DLD1 (cell line): ENCODE results near the gene TMCC1.
"Not testable (repeated sequence)": the region's sequence is repeated elsewhere in the genome, so short reads cannot be mapped to it uniquely, and the experiment has no call there.

Experiments used
- in situ Hi-C: cut with HindIII; loops from 2 replicates; pipeline ENCODE4 v1.10.0; 2017; ENCODE audit warnings: low sequenced_read_pairs

Gene TMCC1

DNA sequence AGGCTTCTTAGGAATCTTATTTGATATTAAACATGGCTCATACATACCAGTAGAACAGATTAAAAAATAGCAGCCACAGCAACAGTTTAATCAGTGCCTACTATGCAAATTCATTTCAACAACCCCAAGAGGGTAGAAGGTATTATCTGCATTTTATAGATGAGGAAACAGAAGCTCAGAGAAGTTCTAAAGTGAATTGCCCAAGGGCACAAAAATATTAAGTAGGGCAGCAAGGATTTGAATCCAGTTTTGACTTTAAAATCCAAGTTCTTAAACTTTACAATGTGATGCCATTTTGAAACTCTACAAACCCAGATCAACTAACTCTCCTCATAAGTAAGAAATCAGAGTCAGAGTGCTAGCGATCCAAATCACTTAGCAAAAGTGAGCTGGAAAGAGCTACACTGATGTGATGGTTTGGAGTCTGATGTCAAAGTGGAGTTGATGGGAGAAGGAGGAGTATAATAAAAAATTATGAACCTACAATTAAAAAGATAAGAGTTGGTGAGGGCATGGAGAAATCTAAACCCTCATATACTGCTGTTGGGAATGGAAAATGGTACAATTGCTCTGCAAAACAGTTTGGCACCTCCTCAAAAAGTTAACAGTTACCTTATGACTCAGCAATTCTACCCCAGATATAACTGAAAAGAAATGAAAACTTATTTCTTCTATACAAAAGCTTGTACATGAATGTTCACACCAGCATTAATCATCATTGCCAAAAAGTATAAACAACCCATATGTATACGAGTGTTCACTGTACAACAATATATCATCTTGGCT, 236.1 kb downstream of the TMCC1 start:
- in situ Hi-C loops, result no loop called here

DNA sequence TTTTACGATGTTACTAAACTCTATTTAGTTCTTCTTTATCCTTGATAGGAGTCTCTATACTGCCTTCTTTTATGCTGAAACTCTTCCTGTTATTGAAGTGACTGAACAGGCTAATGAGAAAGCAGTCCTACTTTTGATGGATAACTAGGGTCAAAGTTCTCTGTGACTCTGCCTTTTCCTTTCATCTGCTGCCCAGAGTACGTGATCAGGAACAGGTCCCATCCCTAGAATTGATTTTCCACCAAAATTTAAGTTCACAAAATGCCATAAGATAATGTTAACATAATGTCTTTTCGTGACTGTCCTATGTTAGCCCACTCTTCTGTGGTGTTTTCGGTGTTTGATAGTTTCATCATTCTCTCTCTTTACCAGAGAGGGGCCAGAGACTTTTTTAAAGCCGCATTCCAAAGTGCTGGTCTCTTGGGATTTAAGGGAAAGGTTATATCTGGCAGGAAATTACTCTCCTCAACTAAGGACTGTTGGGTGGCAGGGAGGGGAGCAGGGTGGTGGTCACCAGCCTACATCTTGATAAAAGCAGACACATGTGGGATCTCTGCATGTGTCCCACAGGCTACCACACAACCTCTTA, 236.8 kb downstream of the TMCC1 start:
- in situ Hi-C loops, result no loop called here

DNA sequence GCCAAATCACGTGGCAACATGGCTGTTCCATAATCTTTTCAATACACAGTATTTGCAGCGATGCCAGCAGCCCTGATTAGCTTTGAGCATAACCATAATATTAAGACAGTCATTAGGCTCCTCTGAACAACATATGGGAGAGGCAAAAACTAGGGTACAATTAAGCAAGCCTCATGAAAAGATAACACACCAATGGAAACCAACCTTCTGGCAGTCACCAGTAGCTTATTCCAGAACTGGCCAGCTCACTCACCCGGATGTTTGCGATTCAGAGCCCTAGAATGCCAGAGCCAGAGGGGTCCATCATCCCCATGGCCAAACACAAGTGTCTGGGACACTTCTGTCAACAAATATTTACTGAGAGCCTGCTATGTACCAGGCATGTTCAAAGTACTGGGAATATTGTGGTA, 238.2 kb downstream of the TMCC1 start:
- in situ Hi-C loops, result no loop called here

GRCh38 chr3:129654131-129654530, 239.4 kb downstream of the TMCC1 start:
- in situ Hi-C loops, result loop anchor here (5.0 kb wide), 1 partner anchor 173 kb away; no protein-coding TSS in a partner anchor

- in situ Hi-C loops, result loop anchor here (5.0 kb wide), 1 partner anchor 174 kb away; no protein-coding TSS in a partner anchor
These were observed 240.5 kb downstream of the TMCC1 start for GRCh38 chr3:129653019-129653418.

DNA sequence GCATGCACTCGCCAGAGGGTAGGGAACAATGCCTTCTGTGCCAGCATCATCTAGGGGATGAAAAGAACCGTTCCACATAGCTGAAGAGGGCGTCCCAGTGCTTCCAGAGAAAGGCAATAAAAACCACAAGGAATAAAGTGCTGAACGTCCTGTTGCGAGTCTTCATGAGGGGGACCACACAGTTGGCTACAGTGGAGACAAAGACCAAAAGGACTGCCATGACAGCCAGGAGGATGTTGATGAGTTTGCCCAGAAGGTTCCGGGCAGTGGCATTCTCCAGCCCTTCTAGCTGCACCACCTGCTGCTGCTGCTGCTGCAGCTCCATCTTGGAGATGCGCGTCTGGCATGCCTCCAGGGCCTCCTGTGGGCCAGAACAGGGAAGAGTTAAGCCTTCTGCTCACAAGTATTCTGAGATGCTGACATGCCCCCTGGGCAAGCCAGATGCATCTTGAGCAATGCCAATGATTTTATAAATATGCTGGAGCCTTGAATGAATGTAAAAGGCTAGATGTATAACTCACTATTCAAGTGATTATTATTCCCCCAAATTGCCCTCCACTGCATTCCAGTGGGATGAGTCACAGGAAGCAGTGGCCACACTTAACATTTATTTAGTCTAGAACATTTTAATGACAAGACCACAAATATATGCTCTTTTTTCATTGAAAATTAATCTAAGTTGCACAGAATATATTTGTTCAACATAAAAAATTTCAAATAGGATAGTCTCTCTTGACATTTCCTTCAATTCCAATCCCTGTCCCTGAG, 241.9 kb downstream of the TMCC1 start:
- in situ Hi-C loops, result loop anchor here (5.0 kb wide), 1 partner anchor 176 kb away; no protein-coding TSS in a partner anchor

- in situ Hi-C loops, result loop anchor here (5.0 kb wide), 1 partner anchor 177 kb away; no protein-coding TSS in a partner anchor
These were observed 243.1 kb downstream of the TMCC1 start for GRCh38 chr3:129650256-129650872.

- in situ Hi-C loops, result no loop called here
These were observed 245.1 kb downstream of the TMCC1 start for GRCh38 chr3:129648391-129648790.

- in situ Hi-C loops, result no loop called here
These were observed 248.2 kb downstream of the TMCC1 start for GRCh38 chr3:129645286-129645685.

DNA sequence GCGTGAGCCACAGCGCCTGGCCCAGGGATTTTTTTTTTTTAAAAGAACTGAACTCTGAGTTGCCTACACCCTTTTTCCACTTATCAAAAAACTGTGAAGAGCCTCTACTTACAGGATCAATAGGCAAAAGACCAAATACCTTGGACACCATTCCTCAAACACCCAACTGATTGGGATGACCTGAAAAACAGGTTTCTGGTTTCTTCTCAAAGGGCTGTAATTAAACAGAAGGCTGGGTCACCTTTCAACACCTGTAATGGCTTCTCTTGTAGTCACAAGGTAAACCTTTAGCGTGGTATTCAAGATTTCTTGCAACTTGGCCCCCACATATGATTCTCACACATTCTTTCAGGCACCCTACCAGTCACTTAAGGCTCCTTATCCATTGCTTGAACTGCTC, 248.7 kb downstream of the TMCC1 start:
- in situ Hi-C loops, result no loop called here

- in situ Hi-C loops, result not testable (repeated sequence)
These were observed 251.8 kb downstream of the TMCC1 start for GRCh38 chr3:129641567-129642260.

GRCh38 chr3:129640985-129641384, 252.5 kb downstream of the TMCC1 start:
- in situ Hi-C loops, result not testable (repeated sequence)

GRCh38 chr3:129638481-129638880, 255.0 kb downstream of the TMCC1 start:
- in situ Hi-C loops, result no loop called here

- in situ Hi-C loops, result no loop called here
These were observed 257.4 kb downstream of the TMCC1 start for GRCh38 chr3:129636082-129636481.

DNA sequence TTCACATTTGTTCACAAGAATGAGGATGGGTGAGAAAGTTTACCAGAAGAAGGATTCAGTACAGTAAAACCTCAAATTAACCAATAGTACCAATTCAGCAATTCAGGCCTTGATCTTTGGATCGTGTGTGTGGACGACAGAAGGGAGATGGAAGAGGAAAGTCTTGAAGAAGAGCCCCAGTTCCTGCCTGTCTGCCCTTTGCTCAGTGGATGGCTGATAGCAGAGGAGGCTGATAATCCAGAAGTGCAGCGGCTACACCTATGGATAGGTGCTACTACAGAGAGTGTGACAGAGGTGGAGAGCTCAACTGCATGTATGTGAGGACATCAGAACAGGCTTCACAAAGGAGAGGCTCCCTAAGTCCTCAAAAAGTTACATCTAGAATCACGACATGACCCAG, 257.9 kb downstream of the TMCC1 start:
- in situ Hi-C loops, result no loop called here

DNA sequence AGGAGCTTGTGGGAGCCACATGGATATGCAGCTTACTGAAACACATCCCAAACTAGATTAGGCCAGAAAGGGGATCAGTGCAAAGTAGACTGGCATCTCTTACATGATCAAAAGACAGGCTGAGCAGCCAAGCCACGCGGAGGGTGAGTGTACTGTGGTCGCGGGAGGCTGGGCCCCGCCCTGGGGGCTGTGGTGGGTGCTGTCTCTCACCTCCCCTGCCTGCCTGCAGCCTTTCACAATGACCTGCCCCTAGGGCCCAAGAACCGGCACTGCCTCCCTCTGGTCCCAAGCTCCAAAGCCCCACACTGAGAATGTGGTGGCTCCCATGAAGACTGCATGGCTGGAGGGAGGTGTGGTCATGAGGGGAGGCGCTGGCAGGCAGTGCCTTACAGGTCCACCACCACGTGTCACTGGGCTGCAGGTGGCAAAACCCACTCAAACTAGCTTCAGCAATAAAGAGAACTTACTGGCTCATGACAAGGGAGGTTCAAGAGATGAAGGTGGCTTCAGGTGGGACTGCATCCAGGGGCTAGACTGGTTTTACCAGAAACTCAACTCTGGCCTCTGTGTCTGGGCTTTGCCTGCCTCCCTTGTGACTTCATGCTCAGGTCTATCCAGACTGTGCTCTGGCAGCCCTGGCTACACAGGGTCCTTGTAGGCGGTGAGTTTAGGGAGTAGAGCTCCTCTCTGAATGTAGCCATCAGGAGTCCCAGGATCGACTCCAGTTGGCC, 259.6 kb downstream of the TMCC1 start:
- in situ Hi-C loops, result no loop called here

- in situ Hi-C loops, result no loop called here
These were observed 260.5 kb downstream of the TMCC1 start for GRCh38 chr3:129632977-129633376.

GRCh38 chr3:129632556-129632955, 261.0 kb downstream of the TMCC1 start:
- in situ Hi-C loops, result no loop called here

GRCh38 chr3:129632056-129632455, 261.5 kb downstream of the TMCC1 start:
- in situ Hi-C loops, result no loop called here

GRCh38 chr3:129629011-129629410, 264.5 kb downstream of the TMCC1 start:
- in situ Hi-C loops, result no loop called here
